ENCODE results near the gene NOSIP. TPM values are rescaled to one million over a fixed set of nuclear protein-coding genes. Genes with fewer than 3 reads are reported as not detected.

NOSIP gene
- total RNA-seq, 1 donor from 2014 or later: 66.1 TPM

GRCh38 chr19:49590971-49591730, 10.8 kb upstream of the NOSIP start, which contains the start of gene PRR12:
TSS of gene PRR12 (plus strand) at chr19:49591182. CDS start at chr19:49591655, 473 bp downstream.
- peak within 1 kb of the TSS; percentile 88 for H3K4me3 Mint-ChIP-seq
- DNase-seq: peak; percentile 91
- peaks cover 11% of the 10 kb centered on the region for H3K27me3 Mint-ChIP-seq
- intact Hi-C loops (cut with micrococcal nuclease): loop anchor here (1.0 to 5.0 kb wide), 7 partner anchors 11 to 336 kb away; partner anchors contain the start of genes AP2A1, ATF5, BCL2L12 and IRF3
- peaks cover 13% of the 10 kb centered on the region for H3K36me3 Mint-ChIP-seq (ENCODE audit: low read depth)
- peaks cover 30% of the 10 kb centered on the region for H3K4me1 Mint-ChIP-seq
- H3K27ac Mint-ChIP-seq: peak within 1 kb of the TSS; percentile 82
- H3K9me3 Mint-ChIP-seq: no peaks in the 10 kb centered on the region

DNA sequence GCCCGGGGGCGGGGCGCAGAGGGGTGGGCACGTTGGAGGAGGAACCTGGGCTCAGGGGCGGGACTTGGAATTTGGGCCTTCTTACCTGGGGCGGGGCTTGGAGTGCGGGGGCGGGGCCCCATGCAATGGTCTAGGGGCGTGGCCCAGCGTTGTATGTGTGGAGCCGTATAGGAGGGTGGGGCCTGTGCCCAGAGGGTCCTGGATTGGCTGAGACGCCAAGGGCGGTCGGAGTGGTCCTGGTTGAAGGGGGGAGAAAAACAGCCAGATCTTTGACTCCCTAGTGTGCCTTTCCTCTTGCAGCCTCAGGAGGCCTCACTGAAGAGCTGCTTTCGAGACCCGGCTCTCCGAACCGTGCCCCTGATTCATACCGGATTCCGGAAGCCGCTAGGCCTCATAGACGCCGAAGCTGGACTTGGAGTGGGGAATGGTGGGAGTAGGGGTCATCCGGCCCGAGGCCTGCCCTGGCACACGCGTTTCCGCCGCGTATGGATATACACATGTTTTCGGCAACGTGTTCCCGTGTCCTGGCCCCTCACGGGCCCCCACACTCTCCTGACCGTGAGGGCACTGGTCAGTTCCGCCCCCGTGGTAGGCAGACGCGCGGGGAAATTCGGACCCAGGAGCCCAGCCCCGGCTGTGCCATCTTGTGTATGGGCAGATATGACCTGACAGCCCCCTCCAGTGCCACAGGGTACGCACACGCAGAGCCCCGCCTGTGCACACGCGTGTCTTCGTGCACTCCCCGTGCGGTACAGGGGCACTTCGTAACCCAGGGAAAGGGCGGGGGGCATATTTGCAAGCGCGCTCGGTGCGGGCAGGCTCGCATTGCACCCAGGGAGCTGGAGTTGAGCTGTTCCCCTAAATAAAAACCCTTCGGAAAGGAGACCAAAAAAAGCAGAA, 10.0 kb upstream of the NOSIP start:
- peak; percentile 98 for DNase-seq
- H3K4me3 Mint-ChIP-seq: peak overlapping the region; percentile 88
- H3K4me1 Mint-ChIP-seq: peaks cover 30% of the 10 kb centered on the region
- intact Hi-C loops (cut with micrococcal nuclease): loop anchor here (1.0 to 5.0 kb wide), 7 partner anchors 10 to 337 kb away; partner anchors contain the start of genes AP2A1, ATF5, BCL2L12 and IRF3
- peaks cover 11% of the 10 kb centered on the region for H3K27me3 Mint-ChIP-seq
- no peaks in the 10 kb centered on the region for H3K9me3 Mint-ChIP-seq
- peaks cover 13% of the 10 kb centered on the region for H3K36me3 Mint-ChIP-seq (ENCODE audit: low read depth)
- peak overlapping the region; percentile 67 for H3K27ac Mint-ChIP-seq

DNA sequence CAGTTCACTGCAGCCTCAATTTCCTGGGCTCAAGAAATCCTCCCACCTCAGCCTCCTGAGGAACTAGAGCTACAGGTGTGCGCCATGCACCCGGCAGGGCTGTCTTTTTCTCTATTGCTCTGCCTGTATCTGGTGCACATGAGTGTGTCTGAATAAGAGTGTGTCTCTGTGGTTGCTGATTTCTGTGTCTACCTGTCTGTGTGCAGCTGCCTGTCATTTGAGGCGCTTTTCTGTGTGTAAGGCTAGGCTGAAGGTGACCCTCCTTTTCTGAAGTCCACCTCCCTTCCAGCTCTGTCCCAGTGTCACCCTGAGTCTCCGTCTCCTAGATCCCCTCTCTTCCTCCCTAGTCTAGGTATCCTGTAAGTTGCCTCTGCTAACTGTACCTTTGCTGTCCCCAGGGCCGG, 9.1 kb upstream of the NOSIP start:
- H3K4me1 Mint-ChIP-seq: peaks cover 30% of the 10 kb centered on the region
- no peak overlapping the region for H3K4me3 Mint-ChIP-seq
- peaks cover 11% of the 10 kb centered on the region for H3K27me3 Mint-ChIP-seq
- intact Hi-C loops (cut with micrococcal nuclease): no loop called here
- no peak for DNase-seq
- H3K9me3 Mint-ChIP-seq: no peaks in the 10 kb centered on the region
- H3K27ac Mint-ChIP-seq: peak overlapping the region; percentile 60
- H3K36me3 Mint-ChIP-seq (ENCODE audit: low read depth): peaks cover 11% of the 10 kb centered on the region

DNA sequence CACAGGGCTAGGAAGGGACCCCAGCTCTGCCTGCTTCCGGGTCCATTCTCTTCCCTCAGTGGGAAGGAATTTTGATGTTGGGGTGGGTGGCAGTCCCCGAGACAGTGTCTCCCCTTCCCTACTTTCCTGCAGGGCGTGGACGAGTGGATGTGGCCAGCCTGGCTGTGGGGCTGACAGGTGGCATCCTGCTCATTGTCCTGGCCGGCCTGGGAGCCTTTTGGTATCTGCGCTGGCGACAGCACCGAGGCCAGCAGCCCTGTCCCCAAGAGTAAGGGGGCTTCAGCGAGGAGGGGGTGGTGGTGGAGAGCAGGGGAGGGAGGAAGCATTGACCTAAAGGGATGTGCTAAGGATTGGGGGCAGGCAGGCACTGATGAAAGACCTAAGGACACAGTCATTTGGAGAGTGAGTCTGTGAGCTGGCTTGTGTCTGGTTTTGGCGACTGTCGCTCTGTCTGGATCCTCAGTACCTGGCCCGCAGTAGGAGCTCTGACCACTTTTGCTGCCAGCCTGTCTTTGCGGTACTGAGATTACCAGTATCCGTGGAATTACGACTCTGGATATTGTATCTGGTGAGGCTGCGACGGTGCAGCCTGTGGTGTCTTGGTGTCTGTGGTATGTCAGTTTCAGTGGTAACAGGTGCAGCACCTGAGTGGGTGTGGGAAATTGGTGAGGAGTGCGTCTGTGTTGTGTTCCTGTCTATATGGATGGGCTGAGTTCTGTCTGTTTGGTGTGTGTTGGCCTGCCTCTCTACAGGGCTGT, 8.2 kb upstream of the NOSIP start:
- Mint-ChIP-seq H3K36me3 (ENCODE audit: low read depth) (peaks cover 2% of the 10 kb centered on the region), H3K4me3 (peak overlapping the region; percentile 14), H3K27me3 (peaks cover 11% of the 10 kb centered on the region), H3K9me3 (no peaks in the 10 kb centered on the region), H3K27ac (peak overlapping the region; percentile 46), H3K4me1 (peaks cover 23% of the 10 kb centered on the region)
- DNase-seq: peak; percentile 75
- intact Hi-C loops (cut with micrococcal nuclease): no loop called here

DNA sequence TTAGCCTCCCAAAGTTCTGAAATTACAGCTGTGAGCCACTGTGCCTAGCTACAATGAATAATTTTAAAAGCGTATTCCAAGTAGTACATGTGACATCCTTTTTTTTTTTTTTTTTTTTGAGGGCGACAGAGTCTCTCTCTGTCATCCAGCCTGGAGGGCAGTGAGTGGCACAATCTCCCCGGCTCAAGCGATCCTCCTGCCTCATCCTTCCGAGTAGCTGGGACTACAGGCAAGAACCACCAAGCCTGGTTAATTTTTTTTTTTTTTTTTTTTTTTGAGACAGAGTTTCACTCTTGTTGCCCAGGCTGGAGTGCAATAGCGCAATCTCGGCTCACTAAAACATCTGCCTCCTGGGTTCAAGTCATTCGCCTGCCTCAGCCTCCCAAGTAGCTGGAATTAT, 6.9 kb upstream of the NOSIP start:
- H3K9me3 Mint-ChIP-seq: no peaks in the 10 kb centered on the region
- no peak for DNase-seq
- H3K27ac Mint-ChIP-seq: no peak overlapping the region
- no peaks in the 10 kb centered on the region for H3K36me3 Mint-ChIP-seq (ENCODE audit: low read depth)
- H3K4me1 Mint-ChIP-seq: peaks cover 11% of the 10 kb centered on the region
- no peak overlapping the region for H3K4me3 Mint-ChIP-seq
- intact Hi-C loops (cut with micrococcal nuclease): no loop called here
- peaks cover 11% of the 10 kb centered on the region for H3K27me3 Mint-ChIP-seq

- Mint-ChIP-seq H3K27ac (no peak overlapping the region), H3K4me3 (no peak overlapping the region), H3K4me1 (peaks cover 16% of the 10 kb centered on the region), H3K9me3 (no peaks in the 10 kb centered on the region), H3K36me3 (ENCODE audit: low read depth) (peaks cover 3% of the 10 kb centered on the region), H3K27me3 (peaks cover 14% of the 10 kb centered on the region)
- intact Hi-C loops (cut with micrococcal nuclease): no loop called here
- DNase-seq: no peak
Observed at GRCh38 chr19:49585023-49585422, 4.7 kb upstream of the NOSIP start.

GRCh38 chr19:49583239-49583638, 2.9 kb upstream of the NOSIP start:
- peaks cover 5% of the 10 kb centered on the region for H3K27me3 Mint-ChIP-seq
- no peaks in the 10 kb centered on the region for H3K9me3 Mint-ChIP-seq
- H3K27ac Mint-ChIP-seq: no peak overlapping the region
- H3K36me3 Mint-ChIP-seq (ENCODE audit: low read depth): peaks cover 5% of the 10 kb centered on the region
- H3K4me1 Mint-ChIP-seq: peaks cover 19% of the 10 kb centered on the region
- H3K4me3 Mint-ChIP-seq: no peak overlapping the region
- DNase-seq: no peak
- intact Hi-C loops (cut with micrococcal nuclease): no loop called here

- Mint-ChIP-seq H3K9me3 (no peaks in the 10 kb centered on the region), H3K27me3 (peaks cover 3% of the 10 kb centered on the region), H3K27ac (peak within 1 kb of the TSS; percentile 93), H3K36me3 (ENCODE audit: low read depth) (peaks cover 15% of the 10 kb centered on the region), H3K4me3 (peak within 1 kb of the TSS; percentile 97), H3K4me1 (peaks cover 25% of the 10 kb centered on the region)
- DNase-seq: no peak
- intact Hi-C loops (cut with micrococcal nuclease): no loop called here
Observed at GRCh38 chr19:49581007-49581508, 702 bp upstream of the NOSIP start, which contains the start of gene PRRG2. TSS of gene PRRG2 (plus strand) at chr19:49581316. CDS start at chr19:49583220, 1,904 bp downstream.

GRCh38 chr19:49579947-49580263, 451 bp downstream of the NOSIP start:
- peaks cover 28% of the 10 kb centered on the region for H3K4me1 Mint-ChIP-seq
- peak overlapping the region; percentile 97 for H3K4me3 Mint-ChIP-seq
- H3K27ac Mint-ChIP-seq: peak overlapping the region; percentile 93
- no peaks in the 10 kb centered on the region for H3K9me3 Mint-ChIP-seq
- peaks cover 20% of the 10 kb centered on the region for H3K36me3 Mint-ChIP-seq (ENCODE audit: low read depth)
- intact Hi-C loops (cut with micrococcal nuclease): loop anchor here (1.0 kb wide), 1 partner anchor 10 kb away; no protein-coding TSS in a partner anchor
- H3K27me3 Mint-ChIP-seq: peaks cover 3% of the 10 kb centered on the region
- peak; percentile 72 for DNase-seq

DNA sequence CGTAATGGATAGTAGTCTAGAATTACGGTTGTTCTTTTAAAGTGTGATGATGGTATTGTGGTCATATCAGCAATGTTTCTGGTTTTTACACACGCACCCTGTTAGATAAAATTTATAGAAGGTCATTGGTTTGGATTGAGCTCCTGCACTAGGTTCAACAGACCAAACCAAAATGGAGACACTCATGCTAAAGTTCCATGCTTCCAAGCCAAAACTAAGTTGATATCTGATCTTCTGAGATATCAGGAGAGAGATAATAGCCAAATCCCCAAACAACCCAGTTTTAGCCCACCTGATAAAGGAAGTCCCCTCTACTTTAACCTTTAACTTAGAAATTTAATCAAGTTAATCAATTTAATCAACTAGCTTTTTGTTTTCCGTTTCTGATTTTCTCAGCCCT, 1.2 kb downstream of the NOSIP start:
- peaks cover 24% of the 10 kb centered on the region for H3K36me3 Mint-ChIP-seq (ENCODE audit: low read depth)
- H3K27me3 Mint-ChIP-seq: peaks cover 3% of the 10 kb centered on the region
- no peaks in the 10 kb centered on the region for H3K9me3 Mint-ChIP-seq
- H3K4me3 Mint-ChIP-seq: peak overlapping the region; percentile 97
- H3K27ac Mint-ChIP-seq: peak overlapping the region; percentile 60
- intact Hi-C loops (cut with micrococcal nuclease): no loop called here
- DNase-seq: no peak
- peaks cover 31% of the 10 kb centered on the region for H3K4me1 Mint-ChIP-seq

- Mint-ChIP-seq H3K9me3 (no peaks in the 10 kb centered on the region), H3K27me3 (no peaks in the 10 kb centered on the region), H3K36me3 (ENCODE audit: low read depth) (peaks cover 25% of the 10 kb centered on the region), H3K27ac (no peak overlapping the region), H3K4me1 (peaks cover 41% of the 10 kb centered on the region), H3K4me3 (no peak overlapping the region)
- no peak for DNase-seq
- intact Hi-C loops (cut with micrococcal nuclease): no loop called here
Observed at GRCh38 chr19:49574206-49574755, 6.1 kb downstream of the NOSIP start.

DNA sequence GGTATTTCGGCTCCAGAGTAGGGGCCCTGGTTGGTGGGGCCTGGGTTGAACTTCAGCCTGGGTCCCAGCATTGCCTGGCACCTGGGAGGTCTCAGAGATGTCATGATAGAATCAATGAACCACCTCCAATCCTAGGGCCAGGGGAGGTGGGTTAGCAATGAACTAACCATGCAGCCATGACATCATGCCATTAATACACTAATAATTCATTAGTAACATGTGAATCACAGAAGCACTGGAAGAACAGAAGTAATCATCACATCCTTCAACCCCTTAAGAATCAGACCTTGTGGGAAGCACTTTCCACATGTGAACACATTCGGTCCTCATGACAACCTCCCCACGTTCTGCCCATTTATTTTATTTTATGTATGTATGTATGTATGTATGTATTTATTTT, 6.9 kb downstream of the NOSIP start:
- intact Hi-C loops (cut with micrococcal nuclease): no loop called here
- Mint-ChIP-seq H3K9me3 (no peaks in the 10 kb centered on the region), H3K27ac (no peak overlapping the region), H3K4me3 (no peak overlapping the region), H3K27me3 (no peaks in the 10 kb centered on the region), H3K4me1 (peaks cover 37% of the 10 kb centered on the region), H3K36me3 (ENCODE audit: low read depth) (peaks cover 24% of the 10 kb centered on the region)
- no peak for DNase-seq

DNA sequence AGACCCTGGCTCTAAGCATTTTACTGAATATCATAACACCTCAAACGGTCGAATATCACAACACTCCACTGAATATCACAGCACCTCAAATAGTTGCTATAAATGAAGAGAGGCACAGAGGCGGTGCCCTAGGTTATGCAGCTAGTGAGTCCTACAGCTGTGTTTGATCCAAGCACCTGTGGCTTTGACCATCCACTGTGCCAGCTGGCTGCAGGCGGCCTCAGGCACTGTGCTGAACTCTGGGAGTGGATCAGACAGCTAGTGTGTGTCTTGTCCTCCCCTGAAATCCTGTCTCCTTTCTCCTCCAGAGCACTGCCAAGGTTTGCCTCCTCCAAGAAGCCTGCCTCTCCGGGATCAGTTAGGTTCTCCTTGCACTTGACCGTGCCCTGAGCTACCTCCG, 7.3 kb downstream of the NOSIP start:
- Mint-ChIP-seq H3K4me1 (peaks cover 39% of the 10 kb centered on the region), H3K27me3 (no peaks in the 10 kb centered on the region), H3K36me3 (ENCODE audit: low read depth) (peaks cover 28% of the 10 kb centered on the region), H3K27ac (no peak overlapping the region), H3K9me3 (no peaks in the 10 kb centered on the region), H3K4me3 (no peak overlapping the region)
- peak; percentile 54 for DNase-seq
- intact Hi-C loops (cut with micrococcal nuclease): no loop called here

Measured in activated CD4-positive, alpha-beta T cell treated with anti-CD3 and anti-CD28 coated beads, Interleukin-2, amount 10 ng/mL, durations not matched to agents 24 days and 14 days (primary cell).